Stimulated activated CD4-positive, alpha-beta T cell treated with anti-CD3 and anti-CD28 coated beads, TNF-alpha, amount 100 ng/mL, for 24 hours (primary cell): ENCODE measurements around the gene CCNG2.
A peak's percentile ranks its signal among the peaks of the same experiment; 100 is the strongest.
"Not testable (repeated sequence)": the region's sequence is repeated elsewhere in the genome, so short reads cannot be mapped to it uniquely, and the experiment has no call there.

Experiments
- DNase-seq, 3 experiments: peaks; one replicate each; pipeline ENCODE4 v3.0.0-alpha.2; 2020; ENCODE audit warnings: low read depth in 3 of 3

CCNG2 gene

GRCh38 chr4:77156912-77157858 is at the start of gene CCNG2:
CCNG2 (plus strand) TSS chr4:77157207; CDS start chr4:77158533, 1,326 bp downstream.
- DNase-seq: peak; percentile 68 to 72 (median 71)

GRCh38 chr4:77110730-77111129 is 46.3 kb upstream of the CCNG2 start:
- DNase-seq: no peak

- DNase-seq: no peak
These were observed 43.9 kb upstream of the CCNG2 start for GRCh38 chr4:77113069-77113468.

GRCh38 chr4:77117721-77118120 is 39.3 kb upstream of the CCNG2 start:
- DNase-seq: no peak

- no peak for DNase-seq
These were observed 36.0 kb upstream of the CCNG2 start for GRCh38 chr4:77120886-77121508.

GRCh38 chr4:77121736-77122240 is 35.2 kb upstream of the CCNG2 start:
- DNase-seq: no peak

- no peak for DNase-seq
These were observed 34.4 kb upstream of the CCNG2 start for GRCh38 chr4:77122656-77123055.

GRCh38 chr4:77123411-77123810 is 33.6 kb upstream of the CCNG2 start:
- no peak for DNase-seq

- DNase-seq: no peak
These were observed 32.4 kb upstream of the CCNG2 start for GRCh38 chr4:77124576-77124975.

- no peak for DNase-seq
These were observed 31.0 kb upstream of the CCNG2 start for GRCh38 chr4:77125961-77126360.

GRCh38 chr4:77126809-77127208 is 30.2 kb upstream of the CCNG2 start:
- no peak for DNase-seq

GRCh38 chr4:77127215-77127614 is 29.8 kb upstream of the CCNG2 start:
- DNase-seq: no peak

GRCh38 chr4:77127837-77128621 is 29.0 kb upstream of the CCNG2 start:
- DNase-seq: no peak

- no peak for DNase-seq
These were observed 24.2 kb upstream of the CCNG2 start for GRCh38 chr4:77132652-77133312.

GRCh38 chr4:77137448-77137847 is 19.6 kb upstream of the CCNG2 start:
- DNase-seq: not testable (repeated sequence)

GRCh38 chr4:77141964-77142645 is 14.9 kb upstream of the CCNG2 start:
- DNase-seq: no peak

GRCh38 chr4:77142646-77143028 is 14.4 kb upstream of the CCNG2 start:
- DNase-seq: no peak

GRCh38 chr4:77143091-77143490 is 13.9 kb upstream of the CCNG2 start:
- DNase-seq: no peak

- no peak for DNase-seq
These were observed 11.2 kb upstream of the CCNG2 start for GRCh38 chr4:77145842-77146185.

- no peak for DNase-seq
These were observed 10.6 kb upstream of the CCNG2 start for GRCh38 chr4:77146186-77147078.
